ENCODE data around the gene KRTAP9-1. TPM values are rescaled to one million over a fixed set of nuclear protein-coding genes. Genes with fewer than 3 reads are reported as not detected.
A peak's percentile ranks its signal among the peaks of the same experiment; 100 is the strongest.

Gene KRTAP9-1
- total and polyA plus RNA-seq, 2 experiments from 2014 or later: not detected

- no peak for TF ChIP-seq ZNF462 (CRISPR knock-in tag; IDR thresholded peaks at IDR 0.05)
- TF ChIP-seq STAT1 (IDR thresholded peaks at IDR 0.05; ENCODE audit: unreplicated experiment): no peak
- TF ChIP-seq ZNF331 (CRISPR knock-in tag; IDR thresholded peaks at IDR 0.05; ENCODE audit: low read depth): no peak
- no peak for TF ChIP-seq POLR2AphosphoS5 (IDR thresholded peaks at IDR 0.05; ENCODE audit: low read depth)
These were observed 21.6 kb upstream of the KRTAP9-1 start, which contains the start of gene KRTAP4-3 (continued) for GRCh38 chr17:41168121-41168520.

GRCh38 chr17:41171886-41172285 lies 17.8 kb upstream of the KRTAP9-1 start:
- Mint-ChIP-seq H3K4me1 (peaks cover 2% of the 10 kb centered on the region; the same call in 1 of the 3 replicates), H3K36me3 (ENCODE audit: low read depth) (no peaks in the 10 kb centered on the region), H3K27ac (no peak overlapping the region), H3K9me3 (no peaks in the 10 kb centered on the region; the same call in 2 of the 3 replicates), H3K4me3 (no peak overlapping the region), H3K27me3 (ENCODE audit: insufficient read depth, low read depth, poor library complexity) (peaks cover 2% of the 10 kb centered on the region)
- no peaks in the 10 kb centered on the region for H3K36me3 ChIP-seq (ENCODE audit: insufficient read depth)
- H2AFZ ChIP-seq: 0 out of 2 replicates have a peak overlapping the region, but pooled peaks have one; percentile 65
- H3K4me1 ChIP-seq (ENCODE audit: insufficient read depth): no peaks in the 10 kb centered on the region
- no peak for DNase-seq (ENCODE audit: low spot score)
- no peaks in the 10 kb centered on the region for H3K9me2 ChIP-seq (ENCODE audit: insufficient read depth)
- no peak for ATAC-seq
- H3K79me2 ChIP-seq (replicated peaks; ENCODE audit: insufficient read depth): no peaks in the 10 kb centered on the region
- no peaks in the 10 kb centered on the region for H3K27me3 ChIP-seq (ENCODE audit: insufficient read depth)
- no peaks in the 10 kb centered on the region; the same call in 1 of the 2 replicates for H4K20me1 ChIP-seq (replicated peaks; ENCODE audit: insufficient read depth)
- no peak overlapping the region for H3K4me3 ChIP-seq
- no peak overlapping the region for H3K4me2 ChIP-seq
- no peaks in the 10 kb centered on the region for H3F3A ChIP-seq (replicated peaks; ENCODE audit: low read depth)
- no peak overlapping the region for H3K27ac ChIP-seq (ENCODE audit: low read depth)
- no peak for TF ChIP-seq CTCF (conservative IDR thresholded peaks at IDR 0.05; ENCODE audit: low read depth in 2 of 2)
- TF ChIP-seq ZNF114 (CRISPR knock-in tag; IDR thresholded peaks at IDR 0.05): no peak
- TF ChIP-seq ETS1 (IDR thresholded peaks at IDR 0.05): no peak
- no peak for TF ChIP-seq EZH2 (IDR thresholded peaks at IDR 0.05; ENCODE audit: low read depth, unreplicated experiment)

All from GM23338 (cell line).